ENCODE measurements around the gene NKTR. TPM values are rescaled to one million over a fixed set of nuclear protein-coding genes. Genes with fewer than 3 reads are reported as not detected.

The NKTR gene
- total RNA-seq, 1 experiment from 2014 or later = 35.1 TPM

- DNase-seq (ENCODE audit: low read depth) = no peak
These were observed 61.7 kb downstream of the NKTR start for GRCh38 chr3:42662037-42662812.

DNA sequence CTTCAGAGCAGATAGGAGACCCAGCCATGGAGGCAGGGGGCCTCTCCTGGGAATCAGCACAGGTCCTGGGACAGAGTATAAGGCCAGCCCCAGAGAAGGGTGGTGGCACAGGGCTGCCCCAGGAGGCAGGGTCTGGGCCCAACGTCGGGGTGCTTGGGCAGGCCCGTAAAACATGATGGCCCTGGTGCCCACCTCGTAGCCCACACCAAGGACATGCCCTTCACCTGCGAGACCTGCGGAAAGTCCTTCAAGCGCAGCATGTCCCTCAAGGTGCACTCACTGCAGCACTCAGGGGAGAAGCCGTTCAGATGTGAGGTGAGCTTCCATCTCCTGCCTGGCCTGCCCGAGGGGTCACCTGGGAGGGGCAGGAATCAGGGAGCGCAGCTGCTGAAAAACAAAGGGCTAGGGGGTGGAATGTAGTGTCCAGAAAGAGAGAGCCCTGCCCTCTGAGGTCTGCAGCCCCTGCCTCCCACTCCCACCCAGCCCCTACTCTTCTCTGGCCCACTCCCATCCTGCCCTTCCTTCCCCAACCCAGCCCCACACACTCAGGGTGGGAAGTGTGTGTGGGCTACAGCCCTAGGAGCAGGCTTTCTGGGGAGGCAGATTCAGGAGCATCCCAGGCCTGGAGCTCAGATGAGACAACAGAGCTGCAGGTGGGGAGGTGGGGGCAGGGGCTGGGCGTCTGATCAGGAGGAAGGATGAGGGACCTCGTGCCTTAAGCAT, 62.5 kb downstream of the NKTR start:
- DNase-seq (ENCODE audit: low read depth) = no peak

DNA sequence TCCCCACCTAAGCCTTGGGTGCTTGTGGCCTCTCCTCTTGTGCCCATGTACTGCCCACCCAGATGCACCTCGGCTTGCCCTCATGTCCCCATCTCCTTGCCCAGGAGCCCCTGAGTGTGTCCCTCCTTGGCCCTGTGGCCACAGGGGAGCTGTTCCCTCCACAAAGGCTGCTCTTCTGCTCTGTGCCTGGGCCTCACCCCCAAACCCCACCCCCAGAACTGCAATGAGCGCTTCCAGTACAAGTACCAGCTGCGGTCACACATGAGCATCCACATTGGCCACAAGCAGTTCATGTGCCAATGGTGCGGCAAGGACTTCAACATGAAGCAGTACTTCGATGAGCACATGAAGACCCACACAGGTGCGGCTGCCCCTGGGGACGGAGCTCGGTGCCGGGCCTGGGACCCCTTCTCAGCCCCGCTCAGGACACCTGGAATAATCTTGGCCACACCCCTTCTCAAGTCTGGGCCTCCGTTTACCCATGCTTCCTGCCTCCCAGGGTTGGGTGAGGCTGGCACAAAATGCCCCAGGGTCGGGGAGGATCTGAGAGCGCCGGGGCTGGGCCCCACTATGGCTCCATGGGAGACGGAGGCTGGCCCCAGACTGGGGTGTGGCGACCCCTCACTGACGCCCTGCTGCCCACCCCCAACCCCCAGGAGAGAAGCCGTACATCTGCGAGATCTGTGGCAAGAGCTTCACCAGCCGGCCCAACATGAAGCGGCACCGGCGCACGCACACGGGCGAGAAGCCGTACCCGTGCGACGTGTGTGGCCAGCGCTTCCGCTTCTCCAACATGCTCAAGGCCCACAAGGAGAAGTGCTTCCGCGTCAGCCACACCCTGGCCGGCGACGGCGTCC, 63.3 kb downstream of the NKTR start:
- no peak for DNase-seq (ENCODE audit: low read depth)

DNA sequence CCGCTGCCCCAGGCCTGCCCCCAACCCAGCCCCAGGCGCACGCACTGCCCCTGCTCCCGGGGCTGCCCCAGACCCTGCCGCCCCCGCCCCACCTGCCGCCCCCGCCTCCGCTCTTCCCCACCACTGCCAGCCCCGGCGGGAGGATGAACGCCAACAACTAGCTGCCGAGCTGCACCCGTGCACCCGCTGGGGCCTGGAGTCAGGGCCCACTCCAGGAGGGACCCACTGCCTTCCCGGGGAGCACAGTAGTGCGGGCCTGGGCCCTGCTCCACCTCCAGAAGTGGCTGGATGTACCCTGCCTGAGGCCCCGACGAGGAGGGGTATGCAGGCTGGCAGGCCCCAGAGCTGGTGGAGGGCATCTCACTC, 63.9 kb downstream of the NKTR start:
- no peak for DNase-seq (ENCODE audit: low read depth)

- no peak for DNase-seq (ENCODE audit: low read depth)
These were observed 64.8 kb downstream of the NKTR start for GRCh38 chr3:42665050-42665878.

GRCh38 chr3:42666022-42666421, 65.5 kb downstream of the NKTR start:
- no peak for DNase-seq (ENCODE audit: low read depth)

DNA sequence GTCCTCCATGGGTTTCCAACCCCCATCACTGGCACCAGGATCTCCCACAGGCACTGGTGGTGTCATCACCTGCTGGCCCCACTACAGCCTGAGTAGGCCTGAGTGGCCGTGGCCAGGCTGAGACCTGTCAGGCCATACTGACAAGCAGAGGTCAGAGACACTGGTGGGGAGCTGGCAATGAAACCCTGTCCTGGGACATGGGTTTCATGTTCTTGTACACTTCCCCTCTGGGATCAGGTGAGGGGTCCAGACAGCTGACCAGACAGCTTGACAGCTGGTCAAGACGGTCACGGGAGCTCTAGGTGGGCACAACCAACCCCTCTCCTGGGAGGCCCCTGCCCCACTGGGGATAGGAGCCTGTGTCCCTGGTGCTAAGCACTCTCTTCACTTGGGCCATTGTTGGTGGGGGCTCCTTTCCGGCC, 66.1 kb downstream of the NKTR start:
- DNase-seq (ENCODE audit: low read depth) = no peak

DNA sequence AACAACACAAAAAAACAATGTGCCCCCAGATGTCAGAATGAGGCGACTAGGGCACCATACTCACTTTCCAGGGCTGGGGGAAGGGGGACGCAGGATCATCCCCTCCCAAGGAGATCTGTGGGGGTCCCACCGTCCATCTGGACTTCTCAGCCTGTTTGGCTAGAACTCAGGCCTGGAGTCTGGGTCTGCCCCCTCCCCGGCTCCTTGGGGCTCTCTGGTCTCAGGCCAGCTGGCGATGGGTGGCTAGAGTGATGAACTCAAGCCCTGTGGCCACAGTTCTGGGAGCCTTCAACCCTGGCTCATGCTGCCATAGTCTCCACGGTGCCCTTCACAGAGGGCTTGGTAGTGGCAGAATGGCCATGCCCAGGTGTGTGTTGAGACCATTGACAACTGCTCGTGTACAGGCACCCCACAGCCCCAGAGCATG, 66.6 kb downstream of the NKTR start:
- DNase-seq (ENCODE audit: low read depth) = no peak

GRCh38 chr3:42667523-42668412, 67.3 kb downstream of the NKTR start:
- peak; percentile 83 for DNase-seq (ENCODE audit: low read depth)

DNA sequence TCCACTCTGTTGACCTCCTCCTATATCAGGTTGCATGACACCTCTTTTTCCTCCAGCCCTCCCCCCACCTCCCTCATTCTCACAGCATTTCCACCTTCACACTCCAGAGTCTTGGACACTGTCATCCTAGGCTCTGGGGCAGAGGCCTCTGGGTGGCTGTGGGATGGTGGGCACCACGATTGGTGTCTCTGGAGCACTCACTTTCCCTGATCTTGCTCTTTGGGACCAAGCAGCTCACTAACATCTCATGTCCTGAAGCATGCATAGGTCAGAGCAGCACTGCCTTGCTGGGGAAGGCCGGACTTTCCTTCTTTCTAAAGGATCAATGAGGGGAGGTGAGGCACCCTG, 67.9 kb downstream of the NKTR start:
- no peak for DNase-seq (ENCODE audit: low read depth)

GRCh38 chr3:42668793-42669217, 68.3 kb downstream of the NKTR start:
- DNase-seq (ENCODE audit: low read depth) = peak; percentile 28

DNA sequence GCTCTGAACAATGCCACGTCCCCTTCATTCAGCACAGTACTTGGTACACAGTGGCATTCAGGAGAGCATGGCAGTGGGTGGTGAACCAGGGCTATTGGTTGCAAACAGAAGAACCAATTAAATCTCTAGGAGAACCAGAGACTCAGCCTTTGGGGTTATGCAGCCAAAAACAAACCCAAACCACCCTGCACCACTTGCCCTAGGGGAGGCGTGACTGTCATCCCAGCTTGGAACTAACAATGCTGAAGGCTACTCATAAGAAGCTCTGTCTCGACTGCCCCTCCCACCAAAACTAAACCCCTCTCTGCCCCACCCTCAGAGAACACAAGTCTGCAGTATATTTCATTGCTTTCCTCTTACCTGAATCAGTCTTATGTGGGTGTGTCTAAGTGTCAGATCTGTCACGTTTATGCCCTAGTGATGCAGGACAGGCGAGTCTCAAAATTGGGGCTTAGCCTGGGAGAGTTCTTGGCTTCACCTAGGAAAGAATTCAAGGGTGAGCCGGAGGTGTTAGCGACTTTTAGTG, 69.6 kb downstream of the NKTR start:
- no peak for DNase-seq (ENCODE audit: low read depth)

GRCh38 chr3:42670670-42671069, 70.2 kb downstream of the NKTR start:
- DNase-seq (ENCODE audit: low read depth) = no peak

GRCh38 chr3:42672515-42672914, 72.0 kb downstream of the NKTR start:
- DNase-seq (ENCODE audit: low read depth) = no peak

- DNase-seq (ENCODE audit: low read depth) = no peak
These were observed 72.6 kb downstream of the NKTR start for GRCh38 chr3:42673082-42673481.

- DNase-seq (ENCODE audit: low read depth) = no peak
These were observed 73.7 kb downstream of the NKTR start for GRCh38 chr3:42674146-42674545.

GRCh38 chr3:42675909-42676308, 75.4 kb downstream of the NKTR start:
- DNase-seq (ENCODE audit: low read depth) = no peak

DNA sequence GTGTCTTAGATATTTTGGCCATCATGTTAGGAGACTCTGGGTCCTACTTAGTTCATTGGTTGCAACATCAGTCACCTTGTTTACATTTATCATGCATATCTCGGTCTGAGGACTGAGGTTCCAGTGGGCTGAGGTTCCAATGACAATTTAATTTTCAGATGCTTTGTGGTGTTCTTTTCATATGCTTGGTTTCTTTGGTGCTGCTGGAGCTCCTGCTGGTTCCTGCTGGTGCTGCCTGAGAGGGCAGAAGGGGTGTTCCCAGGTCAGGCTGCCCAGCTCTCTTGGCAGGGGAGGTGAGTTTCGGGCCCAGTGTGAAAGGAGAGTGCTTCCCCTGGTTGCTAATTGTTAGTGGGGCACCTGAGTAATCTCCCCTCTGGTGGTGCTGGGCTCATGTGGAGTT, 78.0 kb downstream of the NKTR start:
- DNase-seq (ENCODE audit: low read depth) = no peak

GRCh38 chr3:42680271-42680670, 79.8 kb downstream of the NKTR start:
- DNase-seq (ENCODE audit: low read depth) = peak; percentile 32

DNA sequence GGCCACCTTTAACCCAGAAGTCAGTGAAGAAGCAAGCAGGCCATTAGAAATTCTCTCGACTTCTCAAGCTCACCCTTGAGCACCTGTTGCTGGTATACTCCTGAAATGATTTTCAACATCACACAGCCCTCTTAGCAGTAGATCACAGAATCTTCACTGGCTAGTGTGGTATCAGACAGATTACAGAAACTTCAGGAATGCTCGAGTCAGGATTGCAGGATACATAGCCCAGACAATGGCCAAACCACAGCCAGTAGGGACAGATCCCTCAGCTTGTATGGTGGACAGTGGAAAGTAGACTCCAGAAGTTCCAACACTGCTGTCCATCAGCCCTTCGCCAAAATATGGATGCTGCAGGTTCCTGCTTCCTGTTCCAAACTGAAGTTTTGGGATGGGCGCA, 80.3 kb downstream of the NKTR start:
- DNase-seq (ENCODE audit: low read depth) = no peak

Measured in LHCN-M2 (cell line).